ENCODE data around the gene FBXL13.
"Not testable (repeated sequence)": the region's sequence is repeated elsewhere in the genome, so short reads cannot be mapped to it uniquely, and the experiment has no call there.

The FBXL13 gene

GRCh38 chr7:103020876-103021275, 53.7 kb downstream of the FBXL13 start:
- DNase-seq = not testable (repeated sequence)

- not testable (repeated sequence) for DNase-seq
Measured at GRCh38 chr7:103018295-103018694, 56.3 kb downstream of the FBXL13 start.

DNA sequence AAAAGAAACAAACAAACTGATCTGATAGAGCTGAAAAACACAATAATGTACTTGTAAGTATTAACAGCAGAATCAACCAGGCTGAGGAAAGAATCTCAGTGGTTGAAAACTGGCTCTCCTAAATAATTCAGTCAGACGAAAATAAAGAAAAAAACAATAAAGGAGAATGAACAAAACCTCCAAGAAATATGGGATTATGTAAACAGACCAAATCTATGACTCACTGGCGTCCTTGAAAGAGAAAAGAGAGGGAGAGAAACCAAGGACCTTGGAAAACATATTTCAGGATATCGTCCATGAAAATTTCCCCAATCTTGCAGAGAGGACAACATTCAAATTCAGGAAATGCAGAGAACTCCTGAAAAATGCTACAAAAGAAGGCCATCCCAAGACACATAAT, 62.9 kb downstream of the FBXL13 start:
- no peak for DNase-seq

DNA sequence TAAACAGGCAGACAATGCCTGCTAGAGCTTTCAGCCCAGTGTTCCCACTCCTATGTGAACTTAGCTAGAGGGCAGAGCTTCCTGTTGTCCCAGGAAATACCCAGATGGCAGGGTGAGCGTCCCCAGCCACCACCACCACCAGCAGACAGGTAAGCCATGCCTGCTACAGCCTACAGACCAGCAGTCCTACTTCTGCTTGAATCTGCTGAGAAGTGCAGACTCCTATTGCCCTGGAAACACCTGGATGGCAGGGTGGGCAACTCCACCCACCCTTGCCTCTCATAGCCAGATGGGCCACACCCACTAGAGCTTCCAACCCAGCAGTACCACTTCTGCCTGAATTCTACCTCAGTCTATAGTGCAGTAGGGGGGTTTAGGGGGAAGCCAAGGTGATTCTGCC, 64.4 kb downstream of the FBXL13 start:
- DNase-seq = no peak

- peak in 1 of 3 experiments; percentile 10 for DNase-seq
Measured at GRCh38 chr7:103009466-103010185, 65.0 kb downstream of the FBXL13 start.

- DNase-seq = no peak
Measured at GRCh38 chr7:103003004-103003403, 71.6 kb downstream of the FBXL13 start.

DNA sequence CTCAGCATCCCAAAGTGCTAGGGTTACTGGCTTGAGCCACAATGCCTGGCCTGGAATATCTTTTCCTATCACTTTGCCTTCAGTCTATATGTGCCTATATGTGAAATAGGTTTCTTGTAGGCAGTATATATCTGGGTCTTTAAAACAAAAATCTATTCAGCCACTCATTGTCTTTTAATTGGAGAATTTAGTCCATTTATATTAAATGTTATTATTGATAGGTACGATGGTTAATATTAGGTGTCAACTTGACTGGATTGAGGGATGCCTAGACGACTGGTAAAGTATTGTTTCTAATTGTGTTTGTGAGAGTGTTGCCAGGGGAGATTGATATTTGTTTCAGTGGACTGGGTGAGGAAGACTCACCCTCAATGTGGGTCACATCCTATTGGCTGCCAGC, 73.4 kb downstream of the FBXL13 start:
- no peak for DNase-seq

- DNase-seq = no peak
Measured at GRCh38 chr7:102996957-102997356, 77.6 kb downstream of the FBXL13 start.

DNA sequence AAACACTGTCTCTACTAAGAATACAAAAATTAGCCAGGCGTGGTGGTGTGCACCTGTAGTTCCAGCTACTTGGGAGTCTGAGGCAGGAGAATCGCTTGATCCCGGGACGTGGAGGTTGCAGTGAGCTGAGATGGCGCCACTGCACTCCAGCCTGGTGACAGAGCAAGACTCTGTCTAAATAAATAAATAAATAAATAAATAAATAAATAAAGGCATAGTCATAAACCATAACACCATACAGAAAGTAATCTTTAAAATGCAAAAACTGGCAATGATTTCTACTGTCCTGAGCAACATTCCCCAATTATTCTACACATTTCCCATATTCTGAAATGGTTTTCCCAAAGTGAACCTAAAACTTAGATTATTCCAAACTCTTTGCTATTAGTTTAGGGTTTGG, 79.0 kb downstream of the FBXL13 start:
- not testable (repeated sequence) for DNase-seq

DNA sequence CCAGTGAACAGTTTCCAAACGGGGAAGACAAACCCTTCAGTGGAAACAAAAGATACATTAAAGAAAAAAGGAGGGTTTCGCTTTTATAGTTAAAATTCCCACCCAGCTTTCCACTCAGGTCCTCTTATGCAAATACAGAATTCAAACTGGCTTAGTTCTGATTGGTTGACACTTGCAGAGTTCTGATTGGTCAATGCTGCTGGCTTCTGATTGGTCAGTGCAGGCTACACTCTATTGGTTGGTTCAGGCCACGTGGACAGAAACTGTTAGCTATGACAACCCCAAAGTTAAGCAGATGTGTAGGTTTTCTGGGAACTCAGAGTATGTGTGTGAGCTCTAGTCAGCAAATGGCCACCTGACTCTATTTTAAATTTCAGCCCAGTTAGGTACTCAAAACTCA, 80.0 kb downstream of the FBXL13 start:
- DNase-seq = no peak

DNA sequence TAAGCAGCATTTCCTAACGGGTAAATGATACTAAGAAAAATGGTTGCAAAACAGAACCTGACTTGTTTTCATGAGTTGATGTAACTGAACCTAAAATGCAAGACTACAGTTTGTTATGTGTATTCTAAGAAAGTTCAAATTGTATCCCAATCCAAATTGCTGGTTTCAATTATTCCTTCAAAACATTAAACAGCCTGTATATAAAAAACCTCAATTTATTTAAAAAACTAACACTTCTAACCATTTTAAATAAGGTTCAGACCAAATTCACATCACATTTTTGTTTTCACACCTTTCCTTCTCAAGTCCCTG, 80.9 kb downstream of the FBXL13 start:
- no peak for DNase-seq

- DNase-seq = no peak
Measured at GRCh38 chr7:102992938-102993717, 81.5 kb downstream of the FBXL13 start.

DNA sequence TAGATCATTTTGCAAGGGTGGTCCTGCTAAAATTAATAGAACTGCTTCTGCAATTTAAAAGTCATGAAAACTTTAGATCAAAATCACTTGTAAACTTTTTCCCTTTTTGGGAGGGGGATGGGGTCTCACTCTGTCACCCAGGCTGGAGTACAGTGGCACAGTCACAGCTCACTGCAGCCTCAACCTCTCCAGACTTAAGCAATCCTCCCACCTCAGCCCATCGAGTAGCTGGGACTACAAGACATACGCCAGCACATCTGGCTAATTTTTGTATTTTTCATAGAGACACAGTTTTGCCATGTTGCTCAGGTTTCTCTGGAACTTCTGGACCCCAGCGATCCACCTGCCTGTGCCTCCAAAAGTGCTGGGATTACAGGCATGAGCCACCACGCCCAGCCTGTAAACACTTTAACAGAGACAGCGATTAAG, 82.1 kb downstream of the FBXL13 start:
- no peak for DNase-seq

- peak in 2 of 3 experiments; percentile 37 to 60 for DNase-seq
Measured at GRCh38 chr7:102991540-102992214, 82.9 kb downstream of the FBXL13 start.

GRCh38 chr7:102991077-102991539, 83.5 kb downstream of the FBXL13 start:
- no peak for DNase-seq

- DNase-seq = no peak
Measured at GRCh38 chr7:102990642-102991041, 84.0 kb downstream of the FBXL13 start.

GRCh38 chr7:102988631-102989560, 85.7 kb downstream of the FBXL13 start:
- DNase-seq = no peak

DNA sequence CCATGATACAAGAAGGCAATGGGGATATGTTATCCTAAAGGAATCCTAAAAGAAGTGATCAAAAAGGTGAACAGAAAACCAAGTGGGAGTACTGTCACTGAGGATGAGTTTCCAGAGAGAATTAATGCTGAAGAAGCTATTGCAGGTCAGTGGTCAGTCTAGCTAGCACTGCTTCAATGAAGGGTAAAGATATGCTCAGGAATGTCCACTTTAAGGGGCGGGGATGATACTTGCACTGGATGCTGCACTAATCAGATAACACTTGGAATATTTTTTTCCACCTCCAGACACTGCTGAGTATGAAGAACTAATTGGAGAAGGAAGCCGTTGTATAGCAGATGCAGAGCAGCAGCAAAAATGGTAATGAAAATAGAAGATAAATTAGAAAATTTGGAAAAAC, 86.5 kb downstream of the FBXL13 start:
- no peak for DNase-seq

DNA sequence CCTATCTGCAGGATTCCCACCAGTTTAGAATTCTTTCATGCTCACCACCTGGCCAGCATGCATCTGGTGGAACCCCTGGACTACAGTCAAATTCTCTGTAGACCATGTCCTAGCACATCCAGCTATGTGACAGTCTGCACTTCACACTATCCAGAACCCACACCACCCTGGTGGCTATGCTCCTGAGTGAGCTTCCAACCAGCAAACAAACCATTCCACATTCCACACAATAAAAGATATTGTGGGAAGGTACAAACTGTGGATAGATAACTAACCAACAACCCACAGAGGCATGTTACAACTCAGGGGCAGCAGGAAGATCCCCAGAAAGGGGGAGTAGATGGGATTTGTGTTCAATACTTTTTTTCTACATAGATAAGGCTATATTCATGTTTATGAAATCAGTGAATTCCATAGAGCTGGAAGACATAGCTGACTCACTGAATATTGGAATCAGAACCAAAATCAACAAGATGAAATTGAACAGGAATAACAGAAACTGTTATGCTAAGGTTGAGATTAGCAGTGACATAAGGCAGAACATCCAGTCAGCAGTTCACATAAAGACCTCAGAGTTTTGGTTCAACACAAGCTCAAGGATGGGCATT, 89.3 kb downstream of the FBXL13 start:
- no peak for DNase-seq

DNA sequence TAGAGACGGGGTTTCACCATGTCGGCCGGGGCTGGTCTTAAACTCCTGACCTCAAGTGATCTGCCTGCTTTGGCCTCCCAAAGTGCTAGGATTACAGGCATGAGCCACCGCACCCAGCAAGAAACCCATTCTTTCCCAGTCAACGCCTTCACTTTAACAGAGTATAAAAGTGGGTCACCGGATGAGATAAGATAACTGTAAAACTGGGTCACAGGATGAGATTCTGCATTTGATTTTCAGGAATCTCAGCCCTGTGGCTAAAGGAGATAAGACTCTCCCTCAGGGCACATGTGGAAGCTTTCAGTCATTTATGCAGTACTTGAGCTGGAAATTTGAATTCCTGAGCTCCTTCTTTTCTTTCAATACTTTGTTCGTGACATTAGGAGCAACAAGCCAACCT, 91.0 kb downstream of the FBXL13 start:
- no peak for DNase-seq

DNA sequence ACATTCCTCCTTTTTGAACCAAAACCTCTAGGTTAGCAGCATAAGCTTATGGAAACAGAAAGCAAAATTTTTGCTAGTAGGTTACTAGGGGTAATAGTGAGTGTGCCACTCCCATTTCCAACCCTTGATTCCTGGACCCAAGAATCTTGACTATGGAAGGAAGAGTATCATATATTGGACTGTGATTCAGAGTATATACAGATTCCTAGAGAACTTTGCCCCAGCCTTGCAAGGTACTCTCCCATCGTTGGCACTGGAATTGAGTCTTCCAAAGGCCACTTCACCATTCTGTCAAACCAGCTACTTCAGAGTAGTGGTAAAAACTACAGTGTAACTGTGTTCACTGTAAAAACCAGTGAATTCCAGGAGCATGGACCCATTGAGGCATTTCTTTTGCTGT, 92.4 kb downstream of the FBXL13 start:
- no peak for DNase-seq

DNA sequence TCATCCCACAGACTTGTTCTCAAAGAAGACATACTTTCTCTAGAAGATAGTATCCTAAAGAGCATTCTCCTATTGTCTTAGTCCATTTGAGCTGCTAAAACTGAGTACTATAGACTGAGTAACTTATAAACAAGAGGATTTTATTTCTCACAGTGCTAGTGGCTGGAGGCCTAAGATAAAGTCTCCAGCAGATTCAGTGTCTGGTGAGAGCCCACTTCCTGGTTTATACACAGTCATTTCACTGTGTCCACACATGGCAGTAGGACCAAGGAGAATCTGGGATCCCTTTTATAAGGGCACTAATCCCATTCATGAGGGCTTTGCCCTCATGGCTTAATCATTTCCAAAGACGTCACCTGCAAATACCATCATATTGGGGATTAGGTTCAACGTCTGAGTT, 93.1 kb downstream of the FBXL13 start:
- DNase-seq = no peak
